WTC11 (cell line): ENCODE measurements around the gene DHRS1.

Experiments
- ATF2 ChIP-seq: sonication (generic); formaldehyde crosslinking; IDR thresholded peaks from 2 replicates; pipeline ENCODE4 v1.8.1; 2022; ENCODE audit warnings: low read depth, missing genetic modification reagents, borderline replicate concordance
- ATF6 ChIP-seq: sonication (generic); formaldehyde crosslinking; IDR thresholded peaks from 2 replicates; pipeline ENCODE4 v1.8.1; 2023; ENCODE audit warnings: mild to moderate bottlenecking, missing genetic modification reagents
- CREM ChIP-seq: sonication (generic); formaldehyde crosslinking; IDR thresholded peaks from 2 replicates; pipeline ENCODE4 v1.8.1; 2022; ENCODE audit warnings: mild to moderate bottlenecking, missing genetic modification reagents, moderate library complexity
- E2F1 ChIP-seq: sonication (generic); formaldehyde crosslinking; IDR thresholded peaks from 2 replicates; pipeline ENCODE4 v1.8.0; 2022; ENCODE audit warnings: mild to moderate bottlenecking, missing genetic modification reagents
- ESRRA ChIP-seq: sonication (generic); formaldehyde crosslinking; IDR thresholded peaks from 2 replicates; pipeline ENCODE4 v1.8.1; 2022; ENCODE audit warnings: mild to moderate bottlenecking, missing genetic modification reagents, borderline replicate concordance
- FOXJ3 ChIP-seq: sonication (generic); formaldehyde crosslinking; IDR thresholded peaks from 2 replicates; pipeline ENCODE4 v1.9.0; 2021; ENCODE audit warnings: missing genetic modification reagents, mild to moderate bottlenecking, borderline replicate concordance
- MXD4 ChIP-seq: fragments of 250-450 bp; sonication (Bioruptor Pico); IDR thresholded peaks from 2 replicates; pipeline ENCODE4 v1.8.0; 2021; ENCODE audit warnings: mild to moderate bottlenecking, moderate library complexity, borderline replicate concordance
- PREB ChIP-seq: sonication (generic); formaldehyde crosslinking; IDR thresholded peaks from 2 replicates; pipeline ENCODE4 v1.8.1; 2022; ENCODE audit warnings: mild to moderate bottlenecking, missing genetic modification reagents, moderate library complexity, borderline replicate concordance
- SP1 ChIP-seq: sonication (generic); formaldehyde crosslinking; conservative IDR thresholded peaks from 2 replicates; pipeline ENCODE4 v1.8.1; 2022; ENCODE audit warnings: missing genetic modification reagents
- USF2 ChIP-seq: sonication (generic); formaldehyde crosslinking; IDR thresholded peaks from 2 replicates; pipeline ENCODE4 v1.8.1; 2023; ENCODE audit warnings: mild to moderate bottlenecking, missing genetic modification reagents, moderate library complexity
- ZNF263 ChIP-seq: sonication (generic); formaldehyde crosslinking; IDR thresholded peaks from 2 replicates; pipeline ENCODE4 v1.8.1; 2022; ENCODE audit warnings: low read depth, mild to moderate bottlenecking, moderate library complexity, missing genetic modification reagents
- TF ChIP-seq, protein P1 (sequence below): fragments of 200-600 bp; IDR thresholded peaks from 2 replicates; pipeline ENCODE4 v1.8.0; 2022; ENCODE audit warnings: antibody characterized with exemption
- TF ChIP-seq, protein P2 (sequence below): sonication (generic); formaldehyde crosslinking; IDR thresholded peaks from 2 replicates; pipeline ENCODE4 v1.8.1; 2022; ENCODE audit warnings: mild to moderate bottlenecking, moderate library complexity, missing genetic modification reagents

- TF ChIP-seq, protein P1, sequence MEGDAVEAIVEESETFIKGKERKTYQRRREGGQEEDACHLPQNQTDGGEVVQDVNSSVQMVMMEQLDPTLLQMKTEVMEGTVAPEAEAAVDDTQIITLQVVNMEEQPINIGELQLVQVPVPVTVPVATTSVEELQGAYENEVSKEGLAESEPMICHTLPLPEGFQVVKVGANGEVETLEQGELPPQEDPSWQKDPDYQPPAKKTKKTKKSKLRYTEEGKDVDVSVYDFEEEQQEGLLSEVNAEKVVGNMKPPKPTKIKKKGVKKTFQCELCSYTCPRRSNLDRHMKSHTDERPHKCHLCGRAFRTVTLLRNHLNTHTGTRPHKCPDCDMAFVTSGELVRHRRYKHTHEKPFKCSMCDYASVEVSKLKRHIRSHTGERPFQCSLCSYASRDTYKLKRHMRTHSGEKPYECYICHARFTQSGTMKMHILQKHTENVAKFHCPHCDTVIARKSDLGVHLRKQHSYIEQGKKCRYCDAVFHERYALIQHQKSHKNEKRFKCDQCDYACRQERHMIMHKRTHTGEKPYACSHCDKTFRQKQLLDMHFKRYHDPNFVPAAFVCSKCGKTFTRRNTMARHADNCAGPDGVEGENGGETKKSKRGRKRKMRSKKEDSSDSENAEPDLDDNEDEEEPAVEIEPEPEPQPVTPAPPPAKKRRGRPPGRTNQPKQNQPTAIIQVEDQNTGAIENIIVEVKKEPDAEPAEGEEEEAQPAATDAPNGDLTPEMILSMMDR: no peak
- TF ChIP-seq, protein P2, sequence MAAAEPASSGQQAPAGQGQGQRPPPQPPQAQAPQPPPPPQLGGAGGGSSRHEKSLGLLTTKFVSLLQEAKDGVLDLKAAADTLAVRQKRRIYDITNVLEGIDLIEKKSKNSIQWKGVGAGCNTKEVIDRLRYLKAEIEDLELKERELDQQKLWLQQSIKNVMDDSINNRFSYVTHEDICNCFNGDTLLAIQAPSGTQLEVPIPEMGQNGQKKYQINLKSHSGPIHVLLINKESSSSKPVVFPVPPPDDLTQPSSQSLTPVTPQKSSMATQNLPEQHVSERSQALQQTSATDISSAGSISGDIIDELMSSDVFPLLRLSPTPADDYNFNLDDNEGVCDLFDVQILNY (CRISPR knock-in tag): no peak
- no peak for TF ChIP-seq E2F1 (CRISPR knock-in tag)
- no peak for TF ChIP-seq FOXJ3 (CRISPR knock-in tag)
- TF ChIP-seq SP1: no peak
- no peak for TF ChIP-seq PREB (CRISPR knock-in tag)
- no peak for TF ChIP-seq MXD4
- TF ChIP-seq USF2: no peak
- no peak for TF ChIP-seq ZNF263
- TF ChIP-seq ESRRA: no peak
- TF ChIP-seq CREM (CRISPR knock-in tag): no peak
- no peak for TF ChIP-seq ATF6 (CRISPR knock-in tag)
- TF ChIP-seq ATF2 (CRISPR knock-in tag): no peak
Observed at GRCh38 chr14:24285351-24285750, 14.2 kb downstream of the DHRS1 start.
